Epithelial cell of proximal tubule (primary cell): ENCODE results near the gene GKAP1. TPM values are rescaled to one million over a fixed set of nuclear protein-coding genes. Genes with fewer than 3 reads are reported as not detected.
A peak's percentile ranks its signal among the peaks of the same experiment; 100 is the strongest.
"Not testable (repeated sequence)": the region's sequence is repeated elsewhere in the genome, so short reads cannot be mapped to it uniquely, and the experiment has no call there.

Source experiments
- DNase-seq: peaks from one replicate; pipeline ENCODE4 v3.0.0-alpha.2; 2011; ENCODE audit warnings: low read depth
- H3K4me3 ChIP-seq: 2 replicates; pipeline ENCODE4 v1.5.1; 2011; ENCODE audit warnings: low read depth, mild to moderate bottlenecking, low read length
- CTCF ChIP-seq: conservative IDR thresholded peaks from 2 replicates; pipeline ENCODE4 v1.5.1; 2012; ENCODE audit warnings: low read depth, mild to moderate bottlenecking, low read length
- total RNA-seq: library from RNA; depleted of rRNA; stranded (reverse); fragments of >200 nt; gene quantifications from 2 replicates; pipeline ENCODE4 v1.2.3, GENCODE V29; 2015

Gene GKAP1
- total RNA-seq, 1 donor from 2014 or later, result 5.0 TPM

GRCh38 chr9:83715221-83715620, 102.3 kb downstream of the GKAP1 start:
- no peak overlapping the region for H3K4me3 ChIP-seq
- no peak for TF ChIP-seq CTCF
- no peak for DNase-seq

- DNase-seq, result no peak
- no peak overlapping the region for H3K4me3 ChIP-seq
- peak; percentile 41 for TF ChIP-seq CTCF
Observed at GRCh38 chr9:83714329-83714728, 103.2 kb downstream of the GKAP1 start.

GRCh38 chr9:83708515-83709158, 108.9 kb downstream of the GKAP1 start:
- DNase-seq, result peak; percentile 31
- peak; percentile 31 for TF ChIP-seq CTCF
- peak overlapping the region; percentile 94 for H3K4me3 ChIP-seq

GRCh38 chr9:83707768-83708514, 109.6 kb downstream of the GKAP1 start, which contains the start of gene UBQLN1:
Gene UBQLN1, minus strand, starts transcription at chr9:83707958. Its CDS starts 279 bp downstream, at chr9:83707679.
- H3K4me3 ChIP-seq, result peak within 1 kb of the TSS; percentile 94
- peak; percentile 83 for DNase-seq
- no peak for TF ChIP-seq CTCF

- peak overlapping the region; percentile 94 for H3K4me3 ChIP-seq
- TF ChIP-seq CTCF, result no peak
- no peak for DNase-seq
Observed at GRCh38 chr9:83707518-83707767, 110.1 kb downstream of the GKAP1 start.

- no peak for TF ChIP-seq CTCF
- no peak for DNase-seq
- peak overlapping the region; percentile 94 for H3K4me3 ChIP-seq
Observed at GRCh38 chr9:83706676-83707517, 110.7 kb downstream of the GKAP1 start.

GRCh38 chr9:83705219-83705651, 112.3 kb downstream of the GKAP1 start:
- not testable (repeated sequence) for H3K4me3 ChIP-seq, DNase-seq
